GM21528 (cell line): ENCODE data around the gene ZNF845.
"Not testable (repeated sequence)": the region's sequence is repeated elsewhere in the genome, so short reads cannot be mapped to it uniquely, and the experiment has no call there.

Source experiments
- ATAC-seq: cut with Tn5 transposase; IDR thresholded peaks from one replicate; pipeline ENCODE4 v1.9.1; 2021; ENCODE audit warnings: mild to moderate bottlenecking, moderate library complexity; ENCODE audit not compliant: unreplicated experiment, low FRiP score

The ZNF845 gene

GRCh38 chr19:53333463-53334449 lies at the start of gene ZNF845:
ZNF845 (plus strand) TSS chr19:53333749; CDS start chr19:53341308, 7,559 bp downstream.
- ATAC-seq = peak; percentile 85

GRCh38 chr19:53285087-53285486 lies 48.5 kb upstream of the ZNF845 start:
- no peak for ATAC-seq

- no peak for ATAC-seq
Measured at GRCh38 chr19:53290758-53291549, 42.6 kb upstream of the ZNF845 start.

DNA sequence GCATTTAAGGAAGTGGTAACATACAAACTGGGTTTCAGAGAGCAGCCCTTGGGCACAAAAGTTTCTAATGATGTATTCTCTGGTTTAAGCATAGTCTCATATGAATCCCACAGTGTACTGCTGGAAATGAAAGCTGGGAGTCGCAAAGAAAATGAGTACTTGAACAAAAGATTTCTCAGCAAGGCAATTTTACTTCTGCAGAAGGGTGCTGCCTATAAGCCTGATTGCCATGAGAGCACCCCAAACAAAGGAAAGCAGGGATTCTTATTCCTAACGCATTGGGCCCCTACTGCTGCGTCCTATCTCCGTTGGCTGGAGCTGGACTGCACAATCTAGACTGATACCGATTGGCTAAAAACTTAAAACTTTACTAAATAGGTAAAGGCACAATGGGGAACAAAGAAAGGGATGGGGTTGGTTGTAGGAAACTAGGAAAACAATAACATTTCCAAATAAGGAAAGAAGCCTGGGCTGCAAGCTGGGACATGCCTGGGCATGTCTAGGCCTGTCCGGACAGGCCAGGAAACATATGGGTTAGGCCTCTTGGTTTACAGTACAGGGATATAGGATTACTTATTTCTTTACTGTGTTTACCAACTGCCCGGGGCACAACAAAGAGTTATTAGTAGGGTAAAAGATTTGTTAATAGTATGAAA lies 38.6 kb upstream of the ZNF845 start:
- no peak for ATAC-seq

DNA sequence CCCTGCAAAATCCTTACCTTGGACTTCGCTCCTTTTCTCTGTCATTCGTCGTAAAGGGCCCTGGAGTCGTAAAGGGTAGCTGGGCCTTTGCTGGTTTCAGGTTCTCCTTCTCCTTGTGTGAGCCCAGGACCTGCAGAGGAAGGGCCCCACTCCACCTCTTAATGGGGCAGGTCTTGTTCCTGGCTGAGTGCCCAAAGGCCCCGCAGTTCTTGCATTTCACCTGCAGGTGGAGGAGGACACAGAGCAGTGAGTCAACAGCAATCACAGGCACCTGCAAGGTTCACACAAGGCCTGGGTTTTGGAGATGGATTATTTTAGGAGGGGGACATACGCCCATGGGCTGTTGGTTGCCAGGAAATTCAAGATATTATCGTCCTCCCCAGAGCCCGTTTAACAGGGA lies 32.2 kb upstream of the ZNF845 start:
- not testable (repeated sequence) for ATAC-seq

GRCh38 chr19:53308339-53308811 lies 25.2 kb upstream of the ZNF845 start:
- no peak for ATAC-seq

GRCh38 chr19:53311044-53311443 lies 22.5 kb upstream of the ZNF845 start:
- no peak for ATAC-seq

- no peak for ATAC-seq
Measured at GRCh38 chr19:53311897-53312296, 21.7 kb upstream of the ZNF845 start.

- ATAC-seq = no peak
Measured at GRCh38 chr19:53328967-53329366, 4.6 kb upstream of the ZNF845 start.

DNA sequence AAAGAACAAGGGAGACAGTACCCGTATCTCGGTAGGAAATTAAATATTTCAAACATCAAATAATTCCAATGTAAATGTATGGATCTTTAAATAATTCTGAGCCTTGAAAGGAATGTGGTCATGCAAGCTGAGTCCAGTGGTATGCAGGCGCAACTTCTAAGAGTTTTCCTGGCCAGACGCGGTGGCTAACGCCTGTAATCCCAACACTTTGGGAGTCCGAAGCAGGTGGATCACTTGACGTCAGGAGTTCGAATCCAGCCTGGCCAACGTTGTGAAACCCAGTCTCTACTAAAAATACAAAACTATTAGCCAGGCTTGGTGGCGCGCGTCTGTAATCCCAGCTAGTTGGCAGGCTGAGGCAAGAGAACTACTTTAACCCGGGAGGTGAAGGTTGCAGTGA lies 1.1 kb upstream of the ZNF845 start:
- no peak for ATAC-seq

DNA sequence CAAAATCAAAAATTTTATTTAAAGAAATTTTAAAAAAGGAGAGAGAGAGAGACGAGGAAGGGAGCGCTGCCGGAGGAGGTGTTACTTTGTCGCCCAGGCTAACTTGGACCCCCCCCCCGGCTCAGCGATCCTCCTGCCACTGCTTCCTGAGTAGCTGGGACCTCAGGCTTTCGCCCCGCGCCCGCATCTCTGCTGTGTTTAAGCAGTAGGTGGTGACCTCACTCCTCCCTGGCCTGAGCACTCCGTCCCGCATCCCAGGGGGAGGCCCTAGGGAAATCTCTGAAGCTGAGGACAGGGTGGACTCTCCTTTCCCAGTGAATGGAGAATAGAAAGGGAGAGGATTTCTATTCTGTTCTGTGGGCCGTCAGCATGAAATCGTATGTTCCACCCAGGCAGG lies 485 bp upstream of the ZNF845 start:
- ATAC-seq = no peak

- not testable (repeated sequence) for ATAC-seq
Measured at GRCh38 chr19:53344403-53344802, 10.9 kb downstream of the ZNF845 start.

DNA sequence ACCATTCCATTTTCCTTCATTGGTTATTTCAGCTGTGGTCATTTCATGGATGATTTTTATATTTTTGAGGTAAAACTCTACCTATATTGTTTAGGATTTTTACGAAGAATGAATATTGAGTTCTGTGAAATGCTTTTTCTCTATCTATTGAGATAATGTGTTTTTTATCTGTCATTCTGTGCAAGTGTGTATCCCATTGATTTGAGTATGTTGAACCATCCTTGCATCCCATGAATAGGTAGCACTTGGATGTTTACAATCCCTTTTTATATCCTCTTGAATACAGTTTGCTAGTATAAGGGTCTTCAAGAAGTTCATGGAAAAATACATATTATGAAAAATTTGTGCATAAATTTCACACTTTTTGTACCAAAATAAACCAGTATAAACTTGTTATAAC lies 22.2 kb downstream of the ZNF845 start:
- ATAC-seq = no peak

- no peak for ATAC-seq
Measured at GRCh38 chr19:53357821-53358581, 24.5 kb downstream of the ZNF845 start.

GRCh38 chr19:53360056-53360455 lies 26.5 kb downstream of the ZNF845 start:
- not testable (repeated sequence) for ATAC-seq

DNA sequence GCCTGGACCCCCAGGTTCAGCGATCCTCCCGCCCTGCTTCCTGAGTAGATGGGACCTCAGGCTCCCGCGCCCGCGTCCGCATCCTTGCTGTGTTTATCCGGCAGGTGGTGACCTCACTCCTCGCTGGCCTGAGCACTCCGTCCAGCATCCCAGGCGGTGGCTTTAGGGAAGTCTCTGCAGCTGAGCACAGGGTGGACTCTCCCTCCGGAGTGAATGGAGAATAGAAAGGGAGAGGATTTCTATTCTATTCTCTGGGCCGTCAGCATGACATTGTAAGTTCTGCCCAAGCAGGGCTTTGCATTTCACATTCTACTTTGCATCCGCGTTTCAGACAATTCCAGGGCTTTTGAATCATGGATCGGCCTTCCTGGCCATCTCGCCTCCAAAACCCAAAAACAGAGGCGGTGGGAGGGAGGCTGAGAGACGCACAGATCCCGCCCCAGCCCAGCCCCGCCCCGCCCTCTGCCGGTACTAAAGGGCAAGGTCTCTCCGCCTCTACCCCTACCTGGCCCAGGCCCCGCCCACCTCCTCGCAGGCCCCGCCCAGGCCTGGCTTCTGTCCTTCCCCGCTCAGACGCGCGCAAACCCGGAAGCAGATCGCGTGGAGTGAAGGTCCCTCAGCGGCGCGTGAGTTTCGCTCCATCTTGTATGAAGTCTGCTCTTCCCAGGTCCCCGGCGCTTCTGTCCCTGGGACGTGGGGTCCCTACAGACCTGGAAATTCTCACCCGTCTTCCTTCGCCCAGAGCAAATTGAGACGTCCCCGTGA lies 31.8 kb downstream of the ZNF845 start, which contains the start of gene ZNF525:
Gene ZNF525 (plus strand): TSS at position 572 of the 765 bp plus-strand sequence. CDS start 6,577 bp downstream, outside the sequence.
- ATAC-seq = peak; percentile 98

DNA sequence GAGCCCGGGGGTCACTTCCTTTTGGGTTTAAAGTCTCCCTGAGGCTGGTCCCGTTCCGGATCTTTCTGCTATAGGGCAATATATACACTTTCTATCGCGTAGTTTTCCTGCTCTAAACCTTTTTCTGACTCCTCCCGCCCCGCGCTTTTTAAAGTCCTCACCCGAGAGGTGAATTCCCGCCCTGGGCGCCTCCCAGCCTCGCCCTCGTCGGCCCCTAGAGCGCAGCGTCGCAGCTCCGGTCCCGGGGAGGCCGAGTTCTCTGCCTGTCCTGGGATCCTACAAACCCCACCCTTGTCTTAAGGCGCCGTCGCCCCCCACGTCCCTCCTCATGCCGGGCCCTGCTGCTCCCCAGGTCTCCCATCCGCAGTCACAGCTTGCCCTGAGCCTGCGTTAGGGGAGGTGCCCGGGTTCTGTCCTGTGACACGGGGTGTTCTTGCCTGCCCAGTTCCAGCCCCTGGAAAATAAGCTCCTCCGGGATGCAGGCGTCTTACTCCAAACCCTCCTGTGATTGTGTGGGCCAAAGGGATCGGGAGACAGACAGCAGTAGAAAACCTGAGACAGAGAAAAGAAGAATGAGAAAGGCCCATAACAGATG lies 32.4 kb downstream of the ZNF845 start:
- peak; percentile 54 for ATAC-seq

- ATAC-seq = no peak
Measured at GRCh38 chr19:53372196-53372595, 38.6 kb downstream of the ZNF845 start.

DNA sequence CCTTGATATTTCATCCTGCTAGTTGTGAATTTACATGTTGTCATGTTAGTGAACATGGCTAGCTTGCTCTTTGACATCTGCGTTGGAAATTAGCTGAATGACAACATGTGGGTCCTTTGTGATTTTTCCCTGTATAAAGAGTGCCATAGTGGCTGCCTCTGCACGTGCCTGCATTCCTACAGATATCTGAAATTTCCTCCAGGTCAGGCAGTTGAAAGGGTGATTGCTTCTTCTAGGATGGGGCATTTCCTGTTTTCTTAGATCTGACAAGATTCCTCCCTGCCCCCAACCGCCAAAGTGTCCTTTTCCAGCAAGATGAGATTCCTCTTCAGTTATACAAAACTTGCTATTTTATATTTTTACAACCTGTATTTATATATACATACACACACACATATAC lies 40.7 kb downstream of the ZNF845 start:
- ATAC-seq = no peak
